Activated CD4-positive, alpha-beta T cell treated with anti-CD3 and anti-CD28 coated beads for 48 hours (primary cell): ENCODE results near the gene OR52H1.

Source experiments
- DNase-seq: peaks from one replicate; pipeline ENCODE4 v3.0.0-alpha.2; 2020

OR52H1 gene

GRCh38 chr11:5531053-5531831, 17.1 kb downstream of the OR52H1 start:
- no peak for DNase-seq

- DNase-seq: no peak
Observed at GRCh38 chr11:5528495-5528894, 19.8 kb downstream of the OR52H1 start.

GRCh38 chr11:5527716-5528115, 20.6 kb downstream of the OR52H1 start:
- no peak for DNase-seq

GRCh38 chr11:5524756-5525155, 23.6 kb downstream of the OR52H1 start:
- DNase-seq: no peak

GRCh38 chr11:5522308-5522707, 26.0 kb downstream of the OR52H1 start:
- no peak for DNase-seq

- no peak for DNase-seq
Observed at GRCh38 chr11:5521540-5521939, 26.8 kb downstream of the OR52H1 start.

GRCh38 chr11:5516599-5516998, 31.7 kb downstream of the OR52H1 start, which contains the start of gene UBQLNL:
Gene UBQLNL, minus strand, starts transcription at chr11:5516699. Its CDS starts 258 bp downstream, at chr11:5516441.
- DNase-seq: no peak

- DNase-seq: no peak
Observed at GRCh38 chr11:5514841-5515240, 33.5 kb downstream of the OR52H1 start.

- DNase-seq: no peak
Observed at GRCh38 chr11:5509803-5510202, 38.5 kb downstream of the OR52H1 start, which contains the start of gene UBQLN3. Gene UBQLN3, minus strand, starts transcription at chr11:5509957. Its CDS starts 399 bp downstream, at chr11:5509558.

- DNase-seq: no peak
Observed at GRCh38 chr11:5508605-5509004, 39.7 kb downstream of the OR52H1 start.

GRCh38 chr11:5507933-5508305, 40.4 kb downstream of the OR52H1 start:
- no peak for DNase-seq

- DNase-seq: no peak
Observed at GRCh38 chr11:5507177-5507932, 41.0 kb downstream of the OR52H1 start.

GRCh38 chr11:5505363-5506048, 42.8 kb downstream of the OR52H1 start:
- no peak for DNase-seq

- no peak for DNase-seq
Observed at GRCh38 chr11:5504403-5504921, 43.9 kb downstream of the OR52H1 start.

- DNase-seq: no peak
Observed at GRCh38 chr11:5500393-5500801, 47.9 kb downstream of the OR52H1 start.

GRCh38 chr11:5499671-5500070, 48.7 kb downstream of the OR52H1 start:
- DNase-seq: no peak
